Loucy (cell line): ENCODE data around the gene ZDHHC20.

Experiments used
- H2AFZ ChIP-seq: fragments of 200-600 bp; sonication (generic); 2 replicates; pipeline ENCODE4 v1.6.0; 2016; ENCODE audit warnings: antibody characterized with exemption, mild to moderate bottlenecking, low read length, moderate library complexity
- H3F3A ChIP-seq: fragments of 200-600 bp; 2 replicates; pipeline ENCODE4 v1.6.0; 2016; ENCODE audit warnings: antibody characterized with exemption, low read depth, mild to moderate bottlenecking
- H3K27me3 ChIP-seq: fragments of 200-600 bp; sonication (generic); 2 replicates; pipeline ENCODE4 v1.6.1; 2014; ENCODE audit warnings: low read length, mild to moderate bottlenecking; ENCODE audit not compliant: insufficient read depth, poor library complexity, severe bottlenecking
- H3K36me3 ChIP-seq: fragments of 200-600 bp; sonication (generic); 2 replicates; pipeline ENCODE4 v1.6.1; 2016; ENCODE audit warnings: low read length; ENCODE audit not compliant: insufficient read depth
- H3K4me1 ChIP-seq: fragments of 200-600 bp; sonication (generic); 2 replicates; pipeline ENCODE4 v1.5.1; 2014; ENCODE audit warnings: low read length, mild to moderate bottlenecking; ENCODE audit not compliant: insufficient read depth, poor library complexity, severe bottlenecking
- H3K4me2 ChIP-seq: fragments of 200-600 bp; sonication (generic); 2 replicates; pipeline ENCODE4 v1.6.0; 2014; ENCODE audit warnings: antibody characterized with exemption, low read length, low read depth, mild to moderate bottlenecking; ENCODE audit not compliant: poor library complexity, severe bottlenecking
- H3K4me3 ChIP-seq: fragments of 200-600 bp; sonication (generic); 2 replicates; pipeline ENCODE4 v1.5.1; 2014; ENCODE audit warnings: low read length, mild to moderate bottlenecking, mixed read lengths; ENCODE audit not compliant: poor library complexity, severe bottlenecking
- H3K79me2 ChIP-seq: fragments of 200-600 bp; sonication (generic); 2 replicates; pipeline ENCODE4 v1.6.1; 2014; ENCODE audit warnings: low read length; ENCODE audit not compliant: insufficient read depth
- H3K9ac ChIP-seq: fragments of 200-600 bp; sonication (generic); 2 replicates; pipeline ENCODE4 v1.6.0; 2014; ENCODE audit warnings: mild to moderate bottlenecking, low read depth, low read length, moderate library complexity; ENCODE audit not compliant: poor library complexity, severe bottlenecking
- H3K9me2 ChIP-seq: fragments of 200-600 bp; sonication (generic); replicated peaks from 2 replicates; pipeline ENCODE4 v1.6.1; 2016; ENCODE audit warnings: low read depth, low read length, mixed read lengths
- H3K9me3 ChIP-seq: fragments of 200-600 bp; sonication (generic); 2 replicates; pipeline ENCODE4 v1.6.1; 2014; ENCODE audit warnings: mild to moderate bottlenecking, antibody characterized with exemption, low read length, low read depth; ENCODE audit not compliant: insufficient read depth
- H4K20me1 ChIP-seq: fragments of 200-600 bp; sonication (generic); 2 replicates; pipeline ENCODE4 v1.6.0; 2014; ENCODE audit warnings: antibody characterized with exemption, low read length, mild to moderate bottlenecking; ENCODE audit not compliant: insufficient read depth, poor library complexity, severe bottlenecking
- EZH2phosphoT487 ChIP-seq: fragments of 200-600 bp; IDR thresholded peaks from 2 replicates; pipeline ENCODE4 v1.6.1; 2018; ENCODE audit warnings: antibody characterized with exemption, mild to moderate bottlenecking, moderate library complexity, borderline replicate concordance
- TF ChIP-seq, protein P1 (sequence below): fragments of 200-600 bp; sonication (generic); conservative IDR thresholded peaks from 2 replicates; pipeline ENCODE4 v1.5.1; 2014; ENCODE audit warnings: mild to moderate bottlenecking, antibody characterized with exemption, low read length

Gene ZDHHC20

DNA sequence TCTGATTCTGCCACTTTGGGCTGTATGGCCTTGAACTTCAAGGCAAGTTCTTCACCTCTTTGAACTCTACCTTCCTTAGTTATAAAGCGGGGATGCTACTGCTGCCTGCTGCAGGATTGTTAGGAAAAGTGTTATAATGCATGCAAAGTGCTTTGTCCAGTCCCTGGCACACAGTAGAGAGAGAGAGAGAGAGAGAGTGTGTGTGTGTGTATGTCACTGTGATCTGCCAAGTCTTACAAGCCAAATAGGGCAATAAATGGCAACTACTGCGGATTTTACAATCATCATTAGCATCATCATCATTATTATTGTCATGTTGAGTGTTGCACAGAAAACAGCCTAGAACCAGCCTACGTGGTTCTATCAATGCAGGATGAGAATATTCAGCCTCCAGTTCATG is 136.1 kb downstream of the ZDHHC20 start:
- Histone ChIP-seq H4K20me1 (no peaks in the 10 kb centered on the region), H3K4me1 (no peaks in the 10 kb centered on the region), H3K27me3 (no peaks in the 10 kb centered on the region), H2AFZ (no peak overlapping the region), H3K4me2 (no peak overlapping the region), H3K4me3 (no peak overlapping the region), H3K9me2 (no peaks in the 10 kb centered on the region), H3F3A (no peaks in the 10 kb centered on the region), H3K9me3 (no peaks in the 10 kb centered on the region), H3K79me2 (peaks cover 46% of the 10 kb centered on the region; the same call in 1 of the 2 replicates), H3K9ac (no peak overlapping the region), H3K36me3 (peaks cover 79% of the 10 kb centered on the region; the same call in 1 of the 2 replicates)
- TF ChIP-seq, protein P1, sequence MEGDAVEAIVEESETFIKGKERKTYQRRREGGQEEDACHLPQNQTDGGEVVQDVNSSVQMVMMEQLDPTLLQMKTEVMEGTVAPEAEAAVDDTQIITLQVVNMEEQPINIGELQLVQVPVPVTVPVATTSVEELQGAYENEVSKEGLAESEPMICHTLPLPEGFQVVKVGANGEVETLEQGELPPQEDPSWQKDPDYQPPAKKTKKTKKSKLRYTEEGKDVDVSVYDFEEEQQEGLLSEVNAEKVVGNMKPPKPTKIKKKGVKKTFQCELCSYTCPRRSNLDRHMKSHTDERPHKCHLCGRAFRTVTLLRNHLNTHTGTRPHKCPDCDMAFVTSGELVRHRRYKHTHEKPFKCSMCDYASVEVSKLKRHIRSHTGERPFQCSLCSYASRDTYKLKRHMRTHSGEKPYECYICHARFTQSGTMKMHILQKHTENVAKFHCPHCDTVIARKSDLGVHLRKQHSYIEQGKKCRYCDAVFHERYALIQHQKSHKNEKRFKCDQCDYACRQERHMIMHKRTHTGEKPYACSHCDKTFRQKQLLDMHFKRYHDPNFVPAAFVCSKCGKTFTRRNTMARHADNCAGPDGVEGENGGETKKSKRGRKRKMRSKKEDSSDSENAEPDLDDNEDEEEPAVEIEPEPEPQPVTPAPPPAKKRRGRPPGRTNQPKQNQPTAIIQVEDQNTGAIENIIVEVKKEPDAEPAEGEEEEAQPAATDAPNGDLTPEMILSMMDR = no peak
- TF ChIP-seq EZH2phosphoT487 = no peak
